ENCODE measurements around the gene THOP1. TPM values are rescaled to one million over a fixed set of nuclear protein-coding genes. Genes with fewer than 3 reads are reported as not detected.

THOP1 gene
- total RNA-seq, 1 donor from 2014 or later, result 60.9 TPM

DNA sequence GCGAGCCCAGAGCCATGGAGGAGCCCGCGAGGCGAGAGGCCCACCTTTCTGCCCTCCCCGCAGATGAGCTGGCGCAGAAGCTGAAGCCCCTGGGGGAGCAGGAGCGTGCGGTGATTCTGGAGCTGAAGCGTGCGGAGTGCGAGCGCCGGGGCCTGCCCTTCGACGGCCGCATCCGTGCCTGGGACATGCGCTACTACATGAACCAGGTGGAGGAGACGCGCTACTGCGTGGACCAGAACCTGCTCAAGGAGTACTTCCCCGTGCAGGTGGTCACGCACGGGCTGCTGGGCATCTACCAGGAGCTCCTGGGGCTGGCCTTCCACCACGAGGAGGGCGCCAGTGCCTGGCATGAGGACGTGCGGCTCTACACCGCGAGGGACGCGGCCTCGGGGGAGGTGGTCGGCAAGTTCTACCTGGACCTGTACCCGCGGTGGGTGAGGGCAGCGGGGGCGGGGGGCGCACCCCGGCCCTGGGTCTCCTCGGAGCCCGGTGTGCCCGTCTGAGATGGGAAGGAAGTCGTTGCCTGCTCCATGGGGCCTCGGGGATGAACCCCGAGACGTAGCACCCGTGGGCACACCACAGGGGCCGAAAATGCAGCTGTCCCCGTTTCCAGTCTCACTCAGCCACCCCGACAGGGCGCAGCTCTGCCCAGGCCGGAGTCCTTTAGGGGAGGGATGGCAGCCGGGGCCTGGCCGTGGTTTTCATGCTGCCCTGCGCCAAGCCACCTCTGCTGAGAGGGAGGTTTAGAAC lies 22.3 kb downstream of the THOP1 start:
- peaks cover 78% of the 10 kb centered on the region for H3K36me3 ChIP-seq

DNA sequence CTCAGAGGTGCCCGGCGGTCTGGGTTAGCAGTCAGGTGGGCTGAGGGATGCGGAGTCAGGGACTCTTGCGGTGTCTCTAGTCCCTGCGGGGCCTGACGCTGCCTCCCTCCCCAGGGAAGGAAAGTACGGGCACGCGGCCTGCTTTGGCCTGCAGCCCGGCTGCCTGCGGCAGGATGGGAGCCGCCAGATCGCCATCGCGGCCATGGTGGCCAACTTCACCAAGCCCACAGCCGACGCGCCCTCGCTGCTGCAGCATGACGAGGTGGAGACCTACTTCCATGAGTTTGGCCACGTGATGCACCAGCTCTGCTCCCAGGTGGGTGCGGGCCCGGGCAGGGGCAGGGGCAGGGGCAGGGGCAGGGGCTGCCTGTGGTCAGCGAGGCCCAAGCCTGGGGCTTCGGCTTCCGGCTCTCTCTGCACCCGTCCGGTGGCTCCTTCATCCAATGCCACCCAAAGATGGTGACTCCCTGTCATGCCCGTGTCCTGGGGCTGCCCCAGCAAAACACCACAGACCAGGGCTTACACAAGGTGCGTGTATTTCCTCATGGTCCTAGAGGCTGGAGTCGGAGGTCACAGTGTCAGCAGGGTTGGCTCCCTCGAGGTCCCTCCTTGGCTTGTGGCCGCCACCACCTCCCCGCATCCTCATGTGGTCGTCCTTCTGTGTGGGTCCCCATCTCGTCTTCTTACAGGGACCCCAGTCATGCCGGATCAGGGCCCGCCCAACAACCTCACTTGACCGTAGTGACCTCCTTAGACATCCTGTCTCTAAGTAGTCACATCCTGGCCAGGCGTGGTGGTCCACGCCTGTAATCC lies 23.0 kb downstream of the THOP1 start:
- H3K9me3 ChIP-seq (replicated peaks), result no peaks in the 10 kb centered on the region
- DNase-seq, result no peak
- H3K27ac ChIP-seq (replicated peaks), result no peak overlapping the region
- peaks cover 70% of the 10 kb centered on the region for H3K36me3 ChIP-seq
- no peaks in the 10 kb centered on the region for H3K4me1 ChIP-seq
- no peak overlapping the region for H3K4me3 ChIP-seq
- TF ChIP-seq, protein P1, sequence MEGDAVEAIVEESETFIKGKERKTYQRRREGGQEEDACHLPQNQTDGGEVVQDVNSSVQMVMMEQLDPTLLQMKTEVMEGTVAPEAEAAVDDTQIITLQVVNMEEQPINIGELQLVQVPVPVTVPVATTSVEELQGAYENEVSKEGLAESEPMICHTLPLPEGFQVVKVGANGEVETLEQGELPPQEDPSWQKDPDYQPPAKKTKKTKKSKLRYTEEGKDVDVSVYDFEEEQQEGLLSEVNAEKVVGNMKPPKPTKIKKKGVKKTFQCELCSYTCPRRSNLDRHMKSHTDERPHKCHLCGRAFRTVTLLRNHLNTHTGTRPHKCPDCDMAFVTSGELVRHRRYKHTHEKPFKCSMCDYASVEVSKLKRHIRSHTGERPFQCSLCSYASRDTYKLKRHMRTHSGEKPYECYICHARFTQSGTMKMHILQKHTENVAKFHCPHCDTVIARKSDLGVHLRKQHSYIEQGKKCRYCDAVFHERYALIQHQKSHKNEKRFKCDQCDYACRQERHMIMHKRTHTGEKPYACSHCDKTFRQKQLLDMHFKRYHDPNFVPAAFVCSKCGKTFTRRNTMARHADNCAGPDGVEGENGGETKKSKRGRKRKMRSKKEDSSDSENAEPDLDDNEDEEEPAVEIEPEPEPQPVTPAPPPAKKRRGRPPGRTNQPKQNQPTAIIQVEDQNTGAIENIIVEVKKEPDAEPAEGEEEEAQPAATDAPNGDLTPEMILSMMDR (IDR thresholded peaks at IDR 0.05; ENCODE audit: borderline replicate concordance), result no peak
- no peaks in the 10 kb centered on the region for H3K27me3 ChIP-seq (ENCODE audit: low read depth)
- intact Hi-C loops (cut with micrococcal nuclease), result no loop called here

More for the DNA sequence above, 22.3 kb downstream of the THOP1 start:
- H3K9me3 ChIP-seq (replicated peaks), result no peaks in the 10 kb centered on the region
- no peak overlapping the region for H3K27ac ChIP-seq (replicated peaks)
- H3K27me3 ChIP-seq (ENCODE audit: low read depth), result no peaks in the 10 kb centered on the region
- no peaks in the 10 kb centered on the region for H3K4me1 ChIP-seq
- TF ChIP-seq, protein P1 (IDR thresholded peaks at IDR 0.05; ENCODE audit: borderline replicate concordance), result no peak
- no peak for DNase-seq
- H3K4me3 ChIP-seq, result no peak overlapping the region
- intact Hi-C loops (cut with micrococcal nuclease), result no loop called here

DNA sequence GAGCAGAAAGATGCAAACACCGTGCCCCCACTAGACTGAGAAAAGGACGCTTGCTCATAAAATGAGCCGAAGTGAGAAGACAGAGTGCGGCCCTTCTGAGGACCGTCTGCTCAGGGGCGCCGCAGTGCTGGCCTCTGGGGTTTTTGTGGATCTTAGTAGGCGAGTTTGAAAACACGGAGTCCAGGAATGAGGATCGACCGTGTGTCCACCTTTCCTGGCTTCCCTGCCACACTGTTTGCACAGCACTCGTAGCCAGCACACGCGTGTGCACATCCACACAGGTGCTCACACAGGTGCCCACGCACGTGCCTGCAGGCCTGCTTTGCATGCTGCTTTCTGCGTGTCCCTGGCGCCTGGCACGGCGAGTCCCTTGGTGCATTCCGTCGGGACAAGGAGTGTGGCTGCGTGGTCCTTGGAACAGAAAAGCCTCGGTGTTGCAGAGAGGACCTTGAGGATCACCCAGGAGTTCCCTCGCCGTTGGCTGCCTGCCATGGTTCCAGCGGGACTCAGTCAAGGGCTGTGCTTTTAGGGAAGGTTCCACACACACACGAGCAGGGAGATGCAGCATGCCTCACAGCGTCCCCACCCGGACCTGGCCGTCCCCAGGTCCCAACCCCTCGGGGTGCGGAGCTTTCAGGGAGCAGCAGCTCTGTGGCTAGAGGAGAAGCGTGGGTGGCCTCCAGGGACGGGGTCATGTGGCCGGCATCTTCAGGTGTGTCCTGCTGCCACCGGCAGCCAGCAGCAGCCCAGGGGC lies 24.3 kb downstream of the THOP1 start:
- peaks cover 74% of the 10 kb centered on the region for H3K36me3 ChIP-seq
- H3K4me1 ChIP-seq, result no peaks in the 10 kb centered on the region
- no peak overlapping the region for H3K27ac ChIP-seq (replicated peaks)
- TF ChIP-seq, protein P1 (IDR thresholded peaks at IDR 0.05; ENCODE audit: borderline replicate concordance), result no peak
- H3K27me3 ChIP-seq (ENCODE audit: low read depth), result no peaks in the 10 kb centered on the region
- no peak for DNase-seq
- intact Hi-C loops (cut with micrococcal nuclease), result no loop called here
- no peak overlapping the region for H3K4me3 ChIP-seq
- no peaks in the 10 kb centered on the region for H3K9me3 ChIP-seq (replicated peaks)

DNA sequence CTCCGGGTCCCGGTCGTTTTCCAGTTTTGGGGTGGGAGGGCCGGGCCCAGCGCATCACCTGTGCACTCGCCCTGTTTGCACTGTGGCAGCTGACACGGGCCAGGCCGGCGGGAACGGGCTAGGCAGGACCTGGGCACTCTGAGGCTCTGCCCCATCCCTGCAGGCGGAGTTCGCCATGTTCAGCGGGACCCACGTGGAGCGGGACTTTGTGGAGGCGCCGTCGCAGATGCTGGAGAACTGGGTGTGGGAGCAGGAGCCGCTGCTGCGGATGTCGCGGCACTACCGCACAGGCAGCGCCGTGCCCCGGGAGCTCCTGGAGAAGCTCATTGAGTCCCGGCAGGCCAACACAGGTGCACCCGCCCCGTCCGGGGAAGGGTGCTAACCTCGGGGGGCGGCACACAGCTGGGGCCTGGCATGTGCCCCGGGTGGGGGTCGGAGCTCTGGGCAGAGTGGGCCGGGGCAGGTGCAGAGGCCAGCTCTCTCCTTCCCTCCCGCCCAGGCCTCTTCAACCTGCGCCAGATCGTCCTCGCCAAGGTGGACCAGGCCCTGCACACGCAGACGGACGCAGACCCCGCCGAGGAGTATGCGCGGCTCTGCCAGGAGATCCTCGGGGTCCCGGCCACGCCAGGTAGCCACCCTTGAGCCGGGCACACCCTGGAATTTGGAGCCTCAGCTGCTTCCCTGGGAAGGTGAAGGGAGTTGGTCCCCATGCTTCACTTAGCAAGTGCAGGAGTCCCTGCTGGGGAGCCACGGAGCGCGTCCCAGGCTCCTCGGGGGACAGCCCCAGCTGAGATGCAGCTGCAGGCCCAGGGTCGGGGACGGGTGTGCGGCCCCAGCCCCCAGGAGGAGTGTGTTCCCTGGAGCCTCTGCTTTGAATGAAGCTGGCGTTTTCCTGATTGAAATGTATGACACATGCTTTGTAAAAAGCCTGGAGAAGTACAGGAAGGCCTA lies 25.1 kb downstream of the THOP1 start:
- Histone ChIP-seq H3K4me1 (no peaks in the 10 kb centered on the region), H3K9me3 (replicated peaks) (no peaks in the 10 kb centered on the region), H3K4me3 (no peak overlapping the region), H3K27ac (replicated peaks) (no peak overlapping the region), H3K36me3 (peaks cover 66% of the 10 kb centered on the region), H3K27me3 (ENCODE audit: low read depth) (no peaks in the 10 kb centered on the region)
- TF ChIP-seq, protein P1 (IDR thresholded peaks at IDR 0.05; ENCODE audit: borderline replicate concordance), result no peak
- no peak for DNase-seq
- intact Hi-C loops (cut with micrococcal nuclease), result no loop called here
